PC-9 (cell line): ENCODE results near the gene LRRC4C.

ENCODE experiments used
- EZH2 ChIP-seq: fragments of 200-600 bp; sonication (generic); IDR thresholded peaks from 2 replicates; pipeline ENCODE4 v1.8.0; 2017; ENCODE audit warnings: antibody characterized with exemption, low read depth
- TF ChIP-seq, protein P1 (sequence below): fragments of 200-600 bp; sonication (generic); conservative IDR thresholded peaks from 2 replicates; pipeline ENCODE4 v1.6.1; 2017; ENCODE audit warnings: mixed run types, antibody characterized with exemption, mild to moderate bottlenecking, moderate library complexity

DNA sequence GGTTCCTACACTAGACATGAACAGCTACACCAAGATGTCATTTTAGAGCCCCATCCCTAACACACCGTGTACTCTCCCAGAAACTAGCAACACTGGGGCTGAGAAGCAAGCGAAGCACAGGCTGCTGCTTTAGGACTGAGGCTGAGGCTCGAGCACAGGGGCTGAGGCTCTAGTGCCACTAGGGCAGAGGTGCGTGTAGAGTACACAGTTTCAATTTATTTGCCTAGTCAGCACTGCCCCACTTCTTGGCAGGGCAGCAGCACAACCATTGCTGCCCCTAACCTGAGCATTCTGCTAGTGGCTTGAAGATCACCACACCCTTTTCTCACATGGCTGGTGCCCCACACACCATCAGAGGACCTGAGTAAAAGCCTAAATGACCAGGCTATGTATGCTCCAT lies 713.2 kb downstream of the LRRC4C start:
- TF ChIP-seq, protein P1, sequence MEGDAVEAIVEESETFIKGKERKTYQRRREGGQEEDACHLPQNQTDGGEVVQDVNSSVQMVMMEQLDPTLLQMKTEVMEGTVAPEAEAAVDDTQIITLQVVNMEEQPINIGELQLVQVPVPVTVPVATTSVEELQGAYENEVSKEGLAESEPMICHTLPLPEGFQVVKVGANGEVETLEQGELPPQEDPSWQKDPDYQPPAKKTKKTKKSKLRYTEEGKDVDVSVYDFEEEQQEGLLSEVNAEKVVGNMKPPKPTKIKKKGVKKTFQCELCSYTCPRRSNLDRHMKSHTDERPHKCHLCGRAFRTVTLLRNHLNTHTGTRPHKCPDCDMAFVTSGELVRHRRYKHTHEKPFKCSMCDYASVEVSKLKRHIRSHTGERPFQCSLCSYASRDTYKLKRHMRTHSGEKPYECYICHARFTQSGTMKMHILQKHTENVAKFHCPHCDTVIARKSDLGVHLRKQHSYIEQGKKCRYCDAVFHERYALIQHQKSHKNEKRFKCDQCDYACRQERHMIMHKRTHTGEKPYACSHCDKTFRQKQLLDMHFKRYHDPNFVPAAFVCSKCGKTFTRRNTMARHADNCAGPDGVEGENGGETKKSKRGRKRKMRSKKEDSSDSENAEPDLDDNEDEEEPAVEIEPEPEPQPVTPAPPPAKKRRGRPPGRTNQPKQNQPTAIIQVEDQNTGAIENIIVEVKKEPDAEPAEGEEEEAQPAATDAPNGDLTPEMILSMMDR: no peak
- no peak for TF ChIP-seq EZH2
